Measurements from ENCODE around the gene TYROBP.

Gene TYROBP

GRCh38 chr19:35931874-35932202 lies 23.7 kb upstream of the TYROBP start:
- DNase-seq = no peak
- peaks cover 16 to 31% (median 29%) of the 10 kb centered on the region in 4 experiments for H3K4me1 ChIP-seq (ENCODE audit: control extremely low read depth in 1 of 4, control insufficient read depth in 4 of 4, insufficient read depth in 4 of 4, low read length in 3 of 4)
- peaks cover 0 to 5% (median 0%) of the 10 kb centered on the region in 5 experiments for H3K27me3 ChIP-seq (replicated peaks in 2 of 5; ENCODE audit: control insufficient read depth in 4 of 5, insufficient read depth in 5 of 5, low read length in 4 of 5)
- no peak overlapping the region for H3K27ac ChIP-seq (ENCODE audit: insufficient read depth in 1 of 2, low read depth in 1 of 2, low read length in 2 of 2, poor library complexity in 1 of 2, severe bottlenecking in 2 of 2)
- no peaks in the 10 kb centered on the region for H3K9me3 ChIP-seq (ENCODE audit: control extremely low read depth in 1 of 5, control insufficient read depth in 4 of 5, insufficient read depth in 2 of 5, low read depth in 1 of 5, low read length in 4 of 5)
- CTCF ChIA-PET = interaction anchor here (0.9 to 5.3 kb wide), 9 partner anchors 10 to 51 kb away, joined by 3 to 106 read pairs (median 5); partner anchors contain the start of gene TYROBP
- POLR2A ChIA-PET = interaction anchor here (0.8 to 1.6 kb wide), 5 partner anchors 27 to 50 kb away, joined by 3 to 9 read pairs (median 7); partner anchors contain the start of gene NFKBID
- H3K36me3 ChIP-seq (ENCODE audit: control insufficient read depth in 4 of 4, insufficient read depth in 4 of 4, low read length in 3 of 4) = no peaks in the 10 kb centered on the region
- 4% methylated on average over 7 of the region's 9 CpGs for WGBS (ENCODE audit: insufficient coverage)
- H3K4me3 ChIP-seq (ENCODE audit: control insufficient read depth in 1 of 7, extremely low read depth in 1 of 7, insufficient read depth in 4 of 7, low read depth in 2 of 7, low read length in 6 of 7) = no peak overlapping the region

GRCh38 chr19:35931161-35931873 lies 23.2 kb upstream of the TYROBP start:
- Histone ChIP-seq H3K4me1 (ENCODE audit: control extremely low read depth in 1 of 4, control insufficient read depth in 4 of 4, insufficient read depth in 4 of 4, low read length in 3 of 4) (peaks cover 16 to 31% (median 27%) of the 10 kb centered on the region in 4 experiments), H3K27ac (ENCODE audit: insufficient read depth in 1 of 2, low read depth in 1 of 2, low read length in 2 of 2, poor library complexity in 1 of 2, severe bottlenecking in 2 of 2) (no peak overlapping the region), H3K36me3 (ENCODE audit: control insufficient read depth in 4 of 4, insufficient read depth in 4 of 4, low read length in 3 of 4) (no peaks in the 10 kb centered on the region), H3K4me3 (ENCODE audit: control insufficient read depth in 1 of 7, extremely low read depth in 1 of 7, insufficient read depth in 4 of 7, low read depth in 2 of 7, low read length in 6 of 7) (peak overlapping the region in 6 of 7 experiments; percentile 32 to 74 (median 57)), H3K9me3 (ENCODE audit: control extremely low read depth in 1 of 5, control insufficient read depth in 4 of 5, insufficient read depth in 2 of 5, low read depth in 1 of 5, low read length in 4 of 5) (no peaks in the 10 kb centered on the region), H3K27me3 (replicated peaks in 2 of 5; ENCODE audit: control insufficient read depth in 4 of 5, insufficient read depth in 5 of 5, low read length in 4 of 5) (peaks cover 0 to 2% (median 0%) of the 10 kb centered on the region in 5 experiments)
- ChIA-PET CTCF (interaction anchor here (0.6 to 5.3 kb wide), 11 partner anchors 10 to 112 kb away, joined by 3 to 106 read pairs (median 5); partner anchors contain the start of genes APLP1 and TYROBP), POLR2A (interaction anchor here (0.6 to 1.6 kb wide), 9 partner anchors 22 to 235 kb away, joined by 3 to 9 read pairs (median 4); partner anchors contain the start of genes NFKBID and TYROBP)
- peak; percentile 99 to 100 (median 99) for DNase-seq
- WGBS (ENCODE audit: insufficient coverage) = under 1% methylated on average over 39 of the region's 47 CpGs

DNA sequence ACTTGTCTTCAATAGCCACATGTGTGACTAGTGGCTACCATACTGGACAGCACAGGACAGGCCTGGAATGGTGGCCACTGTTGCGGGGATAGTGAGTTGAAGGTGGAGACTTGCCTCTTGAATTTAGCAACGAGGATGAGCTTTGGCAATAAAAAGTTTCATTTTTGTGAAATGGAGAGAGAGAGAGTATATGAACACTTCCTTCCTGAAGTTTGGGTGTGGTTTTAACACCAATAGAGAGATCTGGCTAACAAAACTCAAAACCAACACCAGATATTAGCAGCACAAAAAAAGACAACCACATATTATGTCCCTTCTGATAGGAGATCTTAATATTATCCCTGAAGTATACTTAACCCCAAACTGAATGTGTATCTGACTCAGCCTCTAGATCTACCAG lies 21.8 kb upstream of the TYROBP start:
- Histone ChIP-seq H3K4me3 (ENCODE audit: control insufficient read depth in 1 of 7, extremely low read depth in 1 of 7, insufficient read depth in 4 of 7, low read depth in 2 of 7, low read length in 6 of 7) (peak overlapping the region in 2 of 7 experiments; percentile 38 to 59), H3K36me3 (ENCODE audit: control insufficient read depth in 4 of 4, insufficient read depth in 4 of 4, low read length in 3 of 4) (no peaks in the 10 kb centered on the region), H3K27me3 (replicated peaks in 2 of 5; ENCODE audit: control insufficient read depth in 4 of 5, insufficient read depth in 5 of 5, low read length in 4 of 5) (peaks cover 0 to 2% (median 0%) of the 10 kb centered on the region in 5 experiments), H3K4me1 (ENCODE audit: control extremely low read depth in 1 of 4, control insufficient read depth in 4 of 4, insufficient read depth in 4 of 4, low read length in 3 of 4) (peaks cover 16 to 23% (median 17%) of the 10 kb centered on the region in 4 experiments), H3K27ac (ENCODE audit: insufficient read depth in 1 of 2, low read depth in 1 of 2, low read length in 2 of 2, poor library complexity in 1 of 2, severe bottlenecking in 2 of 2) (peak overlapping the region; percentile 4 to 52), H3K9me3 (ENCODE audit: control extremely low read depth in 1 of 5, control insufficient read depth in 4 of 5, insufficient read depth in 2 of 5, low read depth in 1 of 5, low read length in 4 of 5) (peaks cover 0 to 6% (median 0%) of the 10 kb centered on the region in 5 experiments)
- no CpG with 5 or more reads among the region's 2 CpGs for WGBS (ENCODE audit: insufficient coverage)
- DNase-seq = peak in 2 of 3 donors; percentile 47 to 53
- ChIA-PET CTCF (interaction anchor here (0.7 to 3.6 kb wide), 4 partner anchors 25 to 230 kb away, joined by 3 to 21 read pairs (median 4); no protein-coding TSS in a partner anchor), POLR2A (interaction anchor here (1.0 kb wide), 1 partner anchor 43 kb away, joined by 3 read pairs; no protein-coding TSS in a partner anchor)

- Histone ChIP-seq H3K4me3 (ENCODE audit: control insufficient read depth in 1 of 7, extremely low read depth in 1 of 7, insufficient read depth in 4 of 7, low read depth in 2 of 7, low read length in 6 of 7) (no peak overlapping the region), H3K27me3 (replicated peaks in 2 of 5; ENCODE audit: control insufficient read depth in 4 of 5, insufficient read depth in 5 of 5, low read length in 4 of 5) (peaks cover 0 to 2% (median 0%) of the 10 kb centered on the region in 5 experiments), H3K27ac (ENCODE audit: insufficient read depth in 1 of 2, low read depth in 1 of 2, low read length in 2 of 2, poor library complexity in 1 of 2, severe bottlenecking in 2 of 2) (no peak overlapping the region), H3K4me1 (ENCODE audit: control extremely low read depth in 1 of 4, control insufficient read depth in 4 of 4, insufficient read depth in 4 of 4, low read length in 3 of 4) (peaks cover 16 to 23% (median 17%) of the 10 kb centered on the region in 4 experiments), H3K36me3 (ENCODE audit: control insufficient read depth in 4 of 4, insufficient read depth in 4 of 4, low read length in 3 of 4) (no peaks in the 10 kb centered on the region), H3K9me3 (ENCODE audit: control extremely low read depth in 1 of 5, control insufficient read depth in 4 of 5, insufficient read depth in 2 of 5, low read depth in 1 of 5, low read length in 4 of 5) (peaks cover 0 to 6% (median 0%) of the 10 kb centered on the region in 5 experiments)
- ChIA-PET POLR2A (interaction anchor here (0.6 kb wide), 1 partner anchor 45 kb away, joined by 3 read pairs; no protein-coding TSS in a partner anchor), CTCF (interaction anchor here (4.0 kb wide), 1 partner anchor 46 kb away, joined by 20 read pairs; no protein-coding TSS in a partner anchor)
- peak in 1 of 3 donors; percentile 16 for DNase-seq
- 100% methylated on average over 5 of the region's 5 CpGs for WGBS (ENCODE audit: insufficient coverage)
These were observed 20.4 kb upstream of the TYROBP start for GRCh38 chr19:35928507-35928906.

- H3K27ac ChIP-seq (ENCODE audit: insufficient read depth in 1 of 2, low read depth in 1 of 2, low read length in 2 of 2, poor library complexity in 1 of 2, severe bottlenecking in 2 of 2) = no peak overlapping the region
- peaks cover 0 to 6% (median 0%) of the 10 kb centered on the region in 5 experiments for H3K9me3 ChIP-seq (ENCODE audit: control extremely low read depth in 1 of 5, control insufficient read depth in 4 of 5, insufficient read depth in 2 of 5, low read depth in 1 of 5, low read length in 4 of 5)
- no peak overlapping the region for H3K4me3 ChIP-seq (ENCODE audit: control insufficient read depth in 1 of 7, extremely low read depth in 1 of 7, insufficient read depth in 4 of 7, low read depth in 2 of 7, low read length in 6 of 7)
- H3K27me3 ChIP-seq (replicated peaks in 2 of 5; ENCODE audit: control insufficient read depth in 4 of 5, insufficient read depth in 5 of 5, low read length in 4 of 5) = no peaks in the 10 kb centered on the region
- POLR2A ChIA-PET = no interaction called here
- peaks cover 9 to 15% (median 11%) of the 10 kb centered on the region in 4 experiments for H3K4me1 ChIP-seq (ENCODE audit: control extremely low read depth in 1 of 4, control insufficient read depth in 4 of 4, insufficient read depth in 4 of 4, low read length in 3 of 4)
- CTCF ChIA-PET = interaction anchor here (2.0 to 4.0 kb wide), 3 partner anchors 14 to 43 kb away, joined by 7 to 20 read pairs (median 11); no protein-coding TSS in a partner anchor
- DNase-seq = no peak
- no peaks in the 10 kb centered on the region for H3K36me3 ChIP-seq (ENCODE audit: control insufficient read depth in 4 of 4, insufficient read depth in 4 of 4, low read length in 3 of 4)
- WGBS (ENCODE audit: insufficient coverage) = 86% methylated on average over 1 of the region's 3 CpGs
These were observed 17.4 kb upstream of the TYROBP start for GRCh38 chr19:35925501-35925900.

- Histone ChIP-seq H3K27me3 (replicated peaks in 2 of 5; ENCODE audit: control insufficient read depth in 4 of 5, insufficient read depth in 5 of 5, low read length in 4 of 5) (no peaks in the 10 kb centered on the region), H3K4me1 (ENCODE audit: control extremely low read depth in 1 of 4, control insufficient read depth in 4 of 4, insufficient read depth in 4 of 4, low read length in 3 of 4) (no peaks in the 10 kb centered on the region), H3K27ac (ENCODE audit: insufficient read depth in 1 of 2, low read depth in 1 of 2, low read length in 2 of 2, poor library complexity in 1 of 2, severe bottlenecking in 2 of 2) (no peak overlapping the region), H3K9me3 (ENCODE audit: control extremely low read depth in 1 of 5, control insufficient read depth in 4 of 5, insufficient read depth in 2 of 5, low read depth in 1 of 5, low read length in 4 of 5) (peaks cover 0 to 6% (median 0%) of the 10 kb centered on the region in 5 experiments), H3K4me3 (ENCODE audit: control insufficient read depth in 1 of 7, extremely low read depth in 1 of 7, insufficient read depth in 4 of 7, low read depth in 2 of 7, low read length in 6 of 7) (no peak overlapping the region), H3K36me3 (ENCODE audit: control insufficient read depth in 4 of 4, insufficient read depth in 4 of 4, low read length in 3 of 4) (no peaks in the 10 kb centered on the region)
- no peak for DNase-seq
- ChIA-PET CTCF (interaction anchor here (0.6 to 3.8 kb wide), 6 partner anchors 9 to 499 kb away, joined by 3 to 12 read pairs (median 7); no protein-coding TSS in a partner anchor), POLR2A (no interaction called here)
- 92% methylated on average over 4 of the region's 6 CpGs for WGBS (ENCODE audit: insufficient coverage)
These were observed 12.9 kb upstream of the TYROBP start for GRCh38 chr19:35921012-35921411.

All from common myeloid progenitor, CD34-positive (primary cell).